GM18873 (cell line): ENCODE results near the gene IL1RAPL1.
"Not testable (repeated sequence)": the region's sequence is repeated elsewhere in the genome, so short reads cannot be mapped to it uniquely, and the experiment has no call there.

Experiments
- ATAC-seq: cut with Tn5 transposase; IDR thresholded peaks from one replicate; pipeline ENCODE4 v1.9.1; 2021; ENCODE audit warnings: mild to moderate bottlenecking, moderate library complexity, moderate number of reproducible peaks; ENCODE audit not compliant: unreplicated experiment, low FRiP score

Gene IL1RAPL1

GRCh38 chrX:29067351-29067750 lies 480.1 kb downstream of the IL1RAPL1 start:
- no peak for ATAC-seq

- ATAC-seq, result no peak
Observed at GRCh38 chrX:29071525-29072320, 484.5 kb downstream of the IL1RAPL1 start.

- ATAC-seq, result no peak
Observed at GRCh38 chrX:29082558-29082957, 495.3 kb downstream of the IL1RAPL1 start.

GRCh38 chrX:29083823-29084222 lies 496.6 kb downstream of the IL1RAPL1 start:
- ATAC-seq, result no peak

- ATAC-seq, result no peak
Observed at GRCh38 chrX:29090811-29091210, 503.6 kb downstream of the IL1RAPL1 start.

GRCh38 chrX:29107231-29107630 lies 520.0 kb downstream of the IL1RAPL1 start:
- ATAC-seq, result no peak

- no peak for ATAC-seq
Observed at GRCh38 chrX:29110041-29110440, 522.8 kb downstream of the IL1RAPL1 start.

GRCh38 chrX:29113221-29113620 lies 526.0 kb downstream of the IL1RAPL1 start:
- ATAC-seq, result no peak

- not testable (repeated sequence) for ATAC-seq
Observed at GRCh38 chrX:29122817-29123216, 535.6 kb downstream of the IL1RAPL1 start.

GRCh38 chrX:29130905-29131304 lies 543.7 kb downstream of the IL1RAPL1 start:
- ATAC-seq, result no peak

- ATAC-seq, result no peak
Observed at GRCh38 chrX:29136904-29137303, 549.7 kb downstream of the IL1RAPL1 start.

GRCh38 chrX:29138003-29138402 lies 550.8 kb downstream of the IL1RAPL1 start:
- no peak for ATAC-seq

- ATAC-seq, result no peak
Observed at GRCh38 chrX:29143356-29143755, 556.1 kb downstream of the IL1RAPL1 start.

- no peak for ATAC-seq
Observed at GRCh38 chrX:29143756-29144155, 556.5 kb downstream of the IL1RAPL1 start.

- no peak for ATAC-seq
Observed at GRCh38 chrX:29145316-29145715, 558.1 kb downstream of the IL1RAPL1 start.

GRCh38 chrX:29148511-29148910 lies 561.3 kb downstream of the IL1RAPL1 start:
- no peak for ATAC-seq

- ATAC-seq, result no peak
Observed at GRCh38 chrX:29155286-29155685, 568.0 kb downstream of the IL1RAPL1 start.

GRCh38 chrX:29172880-29173279 lies 585.6 kb downstream of the IL1RAPL1 start:
- ATAC-seq, result no peak

- ATAC-seq, result no peak
Observed at GRCh38 chrX:29187264-29187663, 600.0 kb downstream of the IL1RAPL1 start.

- no peak for ATAC-seq
Observed at GRCh38 chrX:29196501-29196900, 609.3 kb downstream of the IL1RAPL1 start.

- no peak for ATAC-seq
Observed at GRCh38 chrX:29215251-29215650, 628.0 kb downstream of the IL1RAPL1 start.

- ATAC-seq, result no peak
Observed at GRCh38 chrX:29225670-29226069, 638.4 kb downstream of the IL1RAPL1 start.
